Subcutaneous adipose tissue (tissue), 4 donors: ENCODE measurements around the gene ADCY5. TPM values are rescaled to one million over a fixed set of nuclear protein-coding genes. Genes with fewer than 3 reads are reported as not detected.

ENCODE experiments used
- CTCF ChIP-seq: fragments of 450-650 bp; IDR thresholded peaks from one replicate; pipeline ENCODE4 v1.5.1; 2016; ENCODE audit warnings: low read depth, mild to moderate bottlenecking, control low read depth, antibody characterized with exemption, moderate library complexity
- total RNA-seq, 4 donors: library from RNA; depleted of rRNA; stranded (reverse); fragments of >200 nt; gene quantifications; one replicate each; pipeline ENCODE4 v1.1.0, GENCODE V29; 2016

Gene ADCY5
- total RNA-seq, 4 donors from 2014 or later: 16.1 to 52.2 (median 38.0) TPM

- TF ChIP-seq CTCF: no peak
Observed at GRCh38 chr3:123377243-123377740, 71.6 kb downstream of the ADCY5 start.

GRCh38 chr3:123376451-123377242, 72.2 kb downstream of the ADCY5 start:
- TF ChIP-seq CTCF: no peak

- no peak for TF ChIP-seq CTCF
Observed at GRCh38 chr3:123375014-123375940, 73.6 kb downstream of the ADCY5 start.

- TF ChIP-seq CTCF: no peak
Observed at GRCh38 chr3:123374016-123374415, 74.9 kb downstream of the ADCY5 start.

GRCh38 chr3:123373474-123373987, 75.4 kb downstream of the ADCY5 start:
- no peak for TF ChIP-seq CTCF

- TF ChIP-seq CTCF: no peak
Observed at GRCh38 chr3:123372686-123373473, 76.0 kb downstream of the ADCY5 start.
